ENCODE data around the gene SPAG8. TPM values are rescaled to one million over a fixed set of nuclear protein-coding genes. Genes with fewer than 3 reads are reported as not detected.

The SPAG8 gene
- total RNA-seq, 4 donors from 2014 or later, result 0.65 to 2.0 (median 0.83) TPM

- TF ChIP-seq, protein P1, sequence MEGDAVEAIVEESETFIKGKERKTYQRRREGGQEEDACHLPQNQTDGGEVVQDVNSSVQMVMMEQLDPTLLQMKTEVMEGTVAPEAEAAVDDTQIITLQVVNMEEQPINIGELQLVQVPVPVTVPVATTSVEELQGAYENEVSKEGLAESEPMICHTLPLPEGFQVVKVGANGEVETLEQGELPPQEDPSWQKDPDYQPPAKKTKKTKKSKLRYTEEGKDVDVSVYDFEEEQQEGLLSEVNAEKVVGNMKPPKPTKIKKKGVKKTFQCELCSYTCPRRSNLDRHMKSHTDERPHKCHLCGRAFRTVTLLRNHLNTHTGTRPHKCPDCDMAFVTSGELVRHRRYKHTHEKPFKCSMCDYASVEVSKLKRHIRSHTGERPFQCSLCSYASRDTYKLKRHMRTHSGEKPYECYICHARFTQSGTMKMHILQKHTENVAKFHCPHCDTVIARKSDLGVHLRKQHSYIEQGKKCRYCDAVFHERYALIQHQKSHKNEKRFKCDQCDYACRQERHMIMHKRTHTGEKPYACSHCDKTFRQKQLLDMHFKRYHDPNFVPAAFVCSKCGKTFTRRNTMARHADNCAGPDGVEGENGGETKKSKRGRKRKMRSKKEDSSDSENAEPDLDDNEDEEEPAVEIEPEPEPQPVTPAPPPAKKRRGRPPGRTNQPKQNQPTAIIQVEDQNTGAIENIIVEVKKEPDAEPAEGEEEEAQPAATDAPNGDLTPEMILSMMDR (IDR thresholded peaks at IDR 0.05), result peak; percentile 83 to 91 (median 85)
- no peak for TF ChIP-seq EP300 (IDR thresholded peaks at IDR 0.05)
- no peak for TF ChIP-seq POLR2A (IDR thresholded peaks at IDR 0.05; ENCODE audit: low read depth)
- TF ChIP-seq POLR2AphosphoS5 (IDR thresholded peaks at IDR 0.05), result peak in 1 of 2 donors; percentile 53
- intact Hi-C loops (cut with DNase I), result loop anchor here (2.0 kb wide), 2 partner anchors 36 to 92 kb away; no protein-coding TSS in a partner anchor
- Histone ChIP-seq H3K4me3 (peak overlapping the region; percentile 68 to 82 (median 68)), H3K9me3 (no peaks in the 10 kb centered on the region), H3K36me3 (no peaks in the 10 kb centered on the region), H3K4me1 (peaks cover 28 to 54% (median 53%) of the 10 kb centered on the region in 4 donors), H3K27me3 (no peaks in the 10 kb centered on the region), H3K27ac (replicated peaks in 1 of 4) (peak overlapping the region; percentile 85 to 91 (median 87))
- WGBS, result 39% methylated on average over 29 of the region's 37 CpGs
- no peak for DNase-seq (ENCODE audit: extremely low spot score)
These were observed 21.4 kb downstream of the SPAG8 start for GRCh38 chr9:35790385-35791296.

GRCh38 chr9:35790025-35790384, 22.1 kb downstream of the SPAG8 start:
- Histone ChIP-seq H3K4me3 (peak overlapping the region in 1 of 4 donors; percentile 68), H3K27ac (replicated peaks in 1 of 4) (peak overlapping the region in 1 of 4 donors; percentile 91), H3K36me3 (no peaks in the 10 kb centered on the region), H3K9me3 (no peaks in the 10 kb centered on the region), H3K4me1 (peaks cover 28 to 48% (median 47%) of the 10 kb centered on the region in 4 donors), H3K27me3 (no peaks in the 10 kb centered on the region)
- TF ChIP-seq EP300 (IDR thresholded peaks at IDR 0.05) (no peak), POLR2A (IDR thresholded peaks at IDR 0.05; ENCODE audit: low read depth) (no peak), POLR2AphosphoS5 (IDR thresholded peaks at IDR 0.05) (no peak)
- TF ChIP-seq, protein P1 (IDR thresholded peaks at IDR 0.05), result no peak
- intact Hi-C loops (cut with DNase I), result loop anchor here (2.0 kb wide), 2 partner anchors 37 to 93 kb away; no protein-coding TSS in a partner anchor
- DNase-seq (ENCODE audit: extremely low spot score), result no peak
- WGBS, result 31% methylated on average over 4 of the region's 4 CpGs

- intact Hi-C loops (cut with DNase I), result no loop called here
- H3K4me3 ChIP-seq, result no peak overlapping the region
- no peaks in the 10 kb centered on the region for H3K36me3 ChIP-seq
- no peak for TF ChIP-seq POLR2A (IDR thresholded peaks at IDR 0.05; ENCODE audit: low read depth)
- TF ChIP-seq, protein P1 (IDR thresholded peaks at IDR 0.05), result no peak
- H3K4me1 ChIP-seq, result peaks cover 28 to 43% (median 42%) of the 10 kb centered on the region in 4 donors
- no peaks in the 10 kb centered on the region for H3K9me3 ChIP-seq
- no peaks in the 10 kb centered on the region for H3K27me3 ChIP-seq
- no peak overlapping the region for H3K27ac ChIP-seq (replicated peaks in 1 of 4)
- 100% methylated on average over 2 of the region's 2 CpGs for WGBS
- DNase-seq (ENCODE audit: extremely low spot score), result no peak
These were observed 22.5 kb downstream of the SPAG8 start for GRCh38 chr9:35789541-35789940.

GRCh38 chr9:35783418-35783817, 28.6 kb downstream of the SPAG8 start:
- no peaks in the 10 kb centered on the region for H3K27me3 ChIP-seq
- H3K27ac ChIP-seq (replicated peaks in 1 of 4), result no peak overlapping the region
- intact Hi-C loops (cut with DNase I), result no loop called here
- DNase-seq (ENCODE audit: extremely low spot score), result no peak
- no peaks in the 10 kb centered on the region for H3K4me1 ChIP-seq
- no peaks in the 10 kb centered on the region for H3K9me3 ChIP-seq
- H3K36me3 ChIP-seq, result no peaks in the 10 kb centered on the region
- H3K4me3 ChIP-seq, result no peak overlapping the region
- TF ChIP-seq POLR2AphosphoS5 (IDR thresholded peaks at IDR 0.05) (no peak), POLR2A (IDR thresholded peaks at IDR 0.05; ENCODE audit: low read depth) (no peak), EP300 (IDR thresholded peaks at IDR 0.05) (no peak)
- TF ChIP-seq, protein P1 (IDR thresholded peaks at IDR 0.05), result no peak
